ENCODE data around the gene OSBPL10. TPM values are rescaled to one million over a fixed set of nuclear protein-coding genes. Genes with fewer than 3 reads are reported as not detected.

OSBPL10 gene
- polyA plus RNA-seq, 1 donor: 22.9 TPM

DNA sequence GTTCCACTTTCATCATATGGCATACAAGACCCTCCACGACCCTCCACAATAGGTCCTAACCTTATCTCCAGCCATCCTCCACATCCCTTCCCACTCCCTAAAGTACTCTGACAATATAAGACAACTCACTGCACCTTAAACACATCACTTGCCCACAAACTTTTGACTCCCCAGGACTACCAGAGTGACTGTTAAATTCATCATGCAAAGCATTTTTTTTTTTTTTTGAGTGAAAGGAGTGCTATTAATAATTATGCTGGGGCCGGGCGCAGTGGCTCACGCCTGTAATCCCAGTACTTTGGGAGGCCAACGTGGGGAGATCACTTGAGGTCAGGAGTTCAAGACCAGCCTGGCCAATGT, 55.8 kb downstream of the OSBPL10 start:
- no peak for DNase-seq

- DNase-seq: no peak
Observed at GRCh38 chr3:31924610-31925270, 56.3 kb downstream of the OSBPL10 start.

GRCh38 chr3:31922962-31923361, 58.1 kb downstream of the OSBPL10 start:
- DNase-seq: no peak

- DNase-seq: no peak
Observed at GRCh38 chr3:31921837-31922236, 59.2 kb downstream of the OSBPL10 start.

DNA sequence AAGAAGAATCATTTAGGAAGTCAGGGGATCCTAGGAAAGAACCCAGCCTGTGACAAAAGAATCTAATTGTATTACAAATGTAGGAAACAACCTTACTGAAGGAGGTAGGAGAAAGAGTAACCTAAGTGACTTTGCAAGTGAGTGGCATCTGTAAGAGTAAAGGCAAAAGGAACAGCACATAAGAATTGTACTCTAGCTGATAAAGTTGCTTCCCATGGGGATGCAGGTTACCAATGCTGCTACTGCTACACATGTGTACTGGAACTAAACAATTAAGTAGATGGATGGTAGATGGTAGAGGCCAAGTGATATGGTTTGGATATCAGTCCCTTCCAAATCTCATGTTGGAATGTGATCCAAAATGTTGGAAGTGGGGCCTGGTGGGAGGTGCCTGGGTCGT, 60.8 kb downstream of the OSBPL10 start:
- no peak for DNase-seq

GRCh38 chr3:31919528-31919927, 61.5 kb downstream of the OSBPL10 start:
- no peak for DNase-seq

GRCh38 chr3:31918179-31919150, 62.6 kb downstream of the OSBPL10 start:
- DNase-seq: no peak

DNA sequence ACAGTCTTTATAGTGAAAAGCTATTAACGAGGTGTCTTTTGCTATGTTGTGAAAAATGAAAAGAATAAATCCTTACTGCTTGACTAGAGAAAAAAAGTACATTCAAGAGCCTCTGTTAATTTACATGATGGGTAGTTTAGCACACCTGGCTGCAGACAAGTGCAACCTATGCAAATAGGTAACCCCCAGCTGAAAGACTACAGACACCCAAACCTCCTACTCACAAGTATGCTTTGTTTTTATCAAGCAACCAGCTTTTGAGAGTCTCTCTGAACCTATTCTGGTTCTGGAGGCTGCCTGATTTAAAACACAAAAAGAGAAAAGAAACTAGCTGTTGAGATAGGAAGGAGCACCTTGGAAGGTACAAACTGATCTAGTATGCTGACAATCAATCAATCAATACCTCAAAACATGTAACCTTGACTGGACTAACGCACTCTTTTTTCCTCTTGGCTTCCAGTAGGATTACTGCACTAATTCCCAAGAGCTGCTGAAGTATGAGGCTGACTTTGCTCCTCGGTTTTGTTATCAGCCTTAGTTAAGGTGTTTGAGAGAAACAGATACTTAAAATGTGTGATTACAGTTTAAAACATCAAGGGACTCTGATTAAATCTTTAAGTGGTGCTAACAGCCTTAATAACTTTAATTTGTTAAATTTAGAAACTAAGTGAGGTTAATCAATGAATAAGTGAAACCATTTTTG, 63.6 kb downstream of the OSBPL10 start:
- no peak for DNase-seq

GRCh38 chr3:31911643-31912042, 69.4 kb downstream of the OSBPL10 start:
- DNase-seq: no peak

DNA sequence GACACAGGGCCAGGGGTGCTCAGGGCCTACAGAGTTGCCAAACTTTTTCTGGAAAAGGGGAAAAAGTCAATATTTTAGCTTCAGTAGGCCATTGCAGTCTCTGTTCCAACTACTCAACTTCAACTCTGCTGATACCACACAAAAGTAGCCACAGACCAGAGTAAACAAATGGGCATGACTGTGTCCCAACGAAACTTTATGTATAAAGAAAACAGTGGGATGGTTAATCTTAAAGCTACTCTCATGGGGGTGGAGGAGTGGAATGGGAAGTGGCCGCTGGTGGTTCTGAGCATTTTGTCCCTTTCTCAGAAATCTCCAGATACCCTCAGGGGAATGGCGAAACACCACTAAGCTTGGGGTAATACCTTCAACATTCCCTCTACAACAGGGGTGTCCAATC, 69.9 kb downstream of the OSBPL10 start:
- DNase-seq: no peak

- DNase-seq: no peak
Observed at GRCh38 chr3:31909455-31909854, 71.6 kb downstream of the OSBPL10 start.

DNA sequence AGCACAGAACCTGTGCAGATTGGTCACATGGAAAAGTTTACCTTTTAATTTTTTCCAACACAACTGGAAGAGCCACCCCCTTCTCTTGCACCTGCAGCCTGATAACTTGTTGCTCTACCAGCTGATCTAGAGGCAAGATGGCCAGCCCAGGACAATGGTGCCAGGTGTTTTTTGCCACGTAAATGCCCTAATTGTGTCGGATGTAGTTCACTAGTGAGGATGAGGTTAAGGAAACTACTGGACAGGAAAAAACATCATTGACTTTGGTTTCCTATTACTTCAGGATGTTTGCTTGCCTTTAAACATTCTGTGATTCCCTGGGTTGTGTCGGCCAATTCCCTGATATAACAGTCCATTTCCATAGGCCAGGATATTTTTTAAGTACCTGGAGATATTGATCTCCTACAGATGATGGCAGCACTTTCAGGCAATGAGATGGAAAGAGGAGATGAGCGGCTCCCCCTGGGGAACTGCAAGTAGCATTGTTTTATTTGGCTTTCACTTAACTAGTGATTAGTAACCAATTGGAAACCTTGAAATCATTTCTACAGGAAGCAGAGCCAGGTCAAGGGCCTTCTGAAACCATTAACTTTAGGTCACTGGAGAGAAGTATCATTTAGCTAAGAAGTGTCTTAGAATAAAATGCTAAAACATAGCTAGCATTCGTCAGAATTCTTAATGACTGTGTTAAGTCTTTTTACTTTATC, 72.5 kb downstream of the OSBPL10 start:
- DNase-seq: no peak

- no peak for DNase-seq
Observed at GRCh38 chr3:31906182-31906581, 74.9 kb downstream of the OSBPL10 start.

- peak; percentile 63 for DNase-seq
Observed at GRCh38 chr3:31903686-31904431, 77.2 kb downstream of the OSBPL10 start.

- no peak for DNase-seq
Observed at GRCh38 chr3:31900583-31900982, 80.5 kb downstream of the OSBPL10 start.

DNA sequence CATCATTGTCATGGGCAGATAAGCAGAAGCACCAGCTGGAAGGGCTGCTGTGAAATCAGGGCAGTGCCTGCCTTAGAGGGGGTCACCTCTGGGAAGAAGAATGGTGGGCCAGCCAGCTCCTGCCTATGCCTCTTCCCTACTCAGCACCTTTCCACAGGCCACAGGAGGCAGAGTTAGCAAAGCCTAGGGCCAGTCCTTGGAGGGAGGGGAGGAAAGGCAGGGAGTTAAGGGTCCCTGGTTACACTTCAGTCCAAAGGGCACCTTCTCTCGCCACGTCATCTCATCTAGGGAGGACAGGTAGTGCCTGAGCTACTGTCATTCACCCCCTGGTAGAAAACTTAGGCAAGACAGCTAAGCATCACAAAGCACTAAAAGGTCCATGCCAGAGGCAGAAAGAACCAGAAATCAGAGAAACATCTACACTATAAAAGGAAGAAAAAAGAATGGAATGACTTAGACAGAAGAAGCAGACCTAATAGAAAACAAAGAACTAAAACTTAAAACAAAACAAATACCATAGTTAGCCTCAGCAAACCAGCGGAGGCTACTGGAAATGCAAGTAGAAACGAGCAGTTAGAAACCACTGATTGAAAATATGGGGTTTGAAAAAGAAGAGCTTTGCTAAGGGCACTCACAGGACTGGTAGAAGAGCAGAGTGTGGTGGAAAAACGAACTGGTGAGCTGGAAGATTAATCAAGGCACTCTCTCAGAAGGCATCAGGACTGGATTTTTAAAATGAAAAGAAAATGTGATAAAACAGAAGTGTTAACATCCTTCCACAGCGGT, 84.2 kb downstream of the OSBPL10 start:
- DNase-seq: no peak

DNA sequence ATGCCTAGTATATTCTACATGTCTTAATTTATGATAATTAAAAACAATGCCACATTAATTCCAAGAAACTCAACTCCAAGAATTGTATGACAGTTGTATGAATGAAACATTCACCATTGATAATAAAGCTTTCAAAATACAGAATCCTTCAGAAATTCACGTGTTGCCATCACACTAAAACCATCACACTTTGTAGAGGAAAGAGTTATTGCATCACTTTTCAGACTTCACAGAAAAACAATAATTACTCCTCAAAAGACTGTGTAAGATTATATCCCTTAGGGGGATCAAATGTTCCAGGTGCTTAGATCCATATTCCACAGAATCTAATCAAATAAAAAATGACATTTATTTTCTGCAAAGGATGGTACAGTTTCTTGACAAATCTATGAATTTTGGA, 85.0 kb downstream of the OSBPL10 start:
- no peak for DNase-seq

- DNase-seq: no peak
Observed at GRCh38 chr3:31895471-31895870, 85.6 kb downstream of the OSBPL10 start.

GRCh38 chr3:31892916-31893573, 88.0 kb downstream of the OSBPL10 start:
- no peak for DNase-seq

GRCh38 chr3:31892500-31892899, 88.6 kb downstream of the OSBPL10 start:
- DNase-seq: no peak
